Left ventricle myocardium inferior (tissue), 1 donor: ENCODE data around the gene TMCO4. TPM values are rescaled to one million over a fixed set of nuclear protein-coding genes. Genes with fewer than 3 reads are reported as not detected.
"Not testable (repeated sequence)": the region's sequence is repeated elsewhere in the genome, so short reads cannot be mapped to it uniquely, and the experiment has no call there.

Source experiments
- DNase-seq: peaks from one replicate; pipeline ENCODE4 v3.0.0-alpha.2; 2020
- H3K27ac ChIP-seq: fragments of 200-600 bp; replicated peaks from 2 replicates; pipeline ENCODE4 v1.8.0; 2021
- H3K27me3 ChIP-seq: fragments of 200-600 bp; 2 replicates; pipeline ENCODE4 v1.8.0; 2021; ENCODE audit warnings: low read depth
- H3K36me3 ChIP-seq: fragments of 200-600 bp; 2 replicates; pipeline ENCODE4 v1.8.0; 2021
- H3K4me1 ChIP-seq: fragments of 200-600 bp; 2 replicates; pipeline ENCODE4 v1.8.0; 2021
- H3K4me3 ChIP-seq: fragments of 200-600 bp; 2 replicates; pipeline ENCODE4 v1.8.0; 2021; ENCODE audit warnings: mild to moderate bottlenecking, moderate library complexity
- H3K9me3 ChIP-seq: fragments of 200-600 bp; replicated peaks from 2 replicates; pipeline ENCODE4 v1.8.0; 2021
- intact Hi-C: fragments of 100-400 bp; cut with micrococcal nuclease; formaldehyde crosslinking; loops from one replicate; pipeline ENCODE4 v1.11.0; 2022
- total RNA-seq: library from RNA; stranded (reverse); fragmentation: NEBNext Ultra II Directional; extraction: Animal tissue kit (Norgen Biotek cat#: 25700); gene quantifications from one replicate; pipeline ENCODE4 v1.2.1, GENCODE V29; 2021
- TF ChIP-seq, protein P1 (sequence below): fragments of 200-600 bp; IDR thresholded peaks from 2 replicates; pipeline ENCODE4 v1.8.0; 2021; ENCODE audit warnings: antibody characterized with exemption, mild to moderate bottlenecking, borderline replicate concordance
- donor health status: DM: no; HTN: yes; CAD: no; lungs with severe emphysema.

Gene TMCO4
- total RNA-seq, 1 donor from 2014 or later: 8.6 TPM

DNA sequence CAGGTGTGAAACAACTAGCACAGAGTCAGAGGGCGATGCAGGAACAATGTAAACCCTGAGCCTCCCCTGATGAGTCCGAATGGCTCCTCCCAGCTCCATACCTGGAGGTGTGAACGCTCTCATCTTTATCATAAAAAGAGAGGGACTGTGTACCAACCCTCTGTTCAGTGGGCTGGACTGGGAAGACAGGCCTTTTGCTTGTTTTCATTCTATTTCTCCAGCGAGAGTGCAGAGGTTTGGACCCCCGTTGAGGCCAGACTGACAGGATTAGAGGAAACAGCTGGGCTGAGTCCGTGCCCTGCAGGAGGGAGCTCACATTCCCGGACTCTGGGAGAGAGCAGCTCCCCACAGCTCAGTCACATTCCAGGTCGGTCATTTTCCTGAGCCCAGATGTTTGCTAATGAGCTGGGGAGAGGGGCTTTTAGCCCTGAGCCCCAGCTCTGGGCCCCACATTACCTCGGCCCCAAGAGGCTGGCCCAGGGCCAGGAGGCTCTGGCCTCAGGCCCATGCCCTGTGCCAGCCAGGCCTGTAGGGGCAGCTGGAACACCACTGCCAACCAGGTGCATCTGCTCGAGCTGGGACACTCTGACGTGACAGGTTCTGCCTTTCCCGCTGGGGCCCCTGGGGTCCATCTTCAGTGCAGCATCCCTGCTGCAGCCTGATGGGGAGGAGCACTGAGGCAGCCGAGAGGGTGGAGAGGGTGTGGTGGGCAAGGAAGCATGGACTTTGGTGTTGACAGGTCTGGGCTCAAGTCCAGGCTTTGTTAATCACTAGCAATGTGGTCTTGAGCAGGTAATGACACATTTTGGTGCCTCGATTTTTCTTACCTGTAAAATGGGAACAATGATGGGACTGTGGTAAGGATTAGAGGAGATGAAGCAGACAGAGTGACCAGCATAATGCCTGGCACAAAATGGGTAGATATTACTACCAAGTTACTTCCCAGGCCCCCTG is 159.1 kb downstream of the TMCO4 start:
- intact Hi-C loops: no loop called here

DNA sequence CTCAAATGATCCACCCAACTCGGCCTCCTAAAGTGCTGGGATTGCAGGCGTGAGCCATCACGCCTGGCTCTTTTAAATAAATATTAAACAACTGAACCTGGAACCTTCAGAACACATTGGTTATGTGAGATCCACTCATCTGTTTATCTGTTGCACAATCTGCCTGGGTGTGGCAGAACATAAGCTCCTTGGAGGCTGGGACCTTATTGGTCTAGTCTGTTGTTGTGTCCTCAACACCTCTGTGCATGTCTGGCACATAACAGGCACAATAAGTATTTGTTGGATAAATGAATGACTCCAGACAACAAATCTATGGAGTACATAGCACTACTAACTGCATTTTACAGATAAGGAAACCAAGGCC is 159.7 kb downstream of the TMCO4 start:
- DNase-seq: no peak
- H3K4me1 ChIP-seq: peaks cover 24% of the 10 kb centered on the region
- no peak overlapping the region for H3K27ac ChIP-seq
- no peak overlapping the region for H3K4me3 ChIP-seq
- H3K9me3 ChIP-seq: no peaks in the 10 kb centered on the region
- TF ChIP-seq, protein P1, sequence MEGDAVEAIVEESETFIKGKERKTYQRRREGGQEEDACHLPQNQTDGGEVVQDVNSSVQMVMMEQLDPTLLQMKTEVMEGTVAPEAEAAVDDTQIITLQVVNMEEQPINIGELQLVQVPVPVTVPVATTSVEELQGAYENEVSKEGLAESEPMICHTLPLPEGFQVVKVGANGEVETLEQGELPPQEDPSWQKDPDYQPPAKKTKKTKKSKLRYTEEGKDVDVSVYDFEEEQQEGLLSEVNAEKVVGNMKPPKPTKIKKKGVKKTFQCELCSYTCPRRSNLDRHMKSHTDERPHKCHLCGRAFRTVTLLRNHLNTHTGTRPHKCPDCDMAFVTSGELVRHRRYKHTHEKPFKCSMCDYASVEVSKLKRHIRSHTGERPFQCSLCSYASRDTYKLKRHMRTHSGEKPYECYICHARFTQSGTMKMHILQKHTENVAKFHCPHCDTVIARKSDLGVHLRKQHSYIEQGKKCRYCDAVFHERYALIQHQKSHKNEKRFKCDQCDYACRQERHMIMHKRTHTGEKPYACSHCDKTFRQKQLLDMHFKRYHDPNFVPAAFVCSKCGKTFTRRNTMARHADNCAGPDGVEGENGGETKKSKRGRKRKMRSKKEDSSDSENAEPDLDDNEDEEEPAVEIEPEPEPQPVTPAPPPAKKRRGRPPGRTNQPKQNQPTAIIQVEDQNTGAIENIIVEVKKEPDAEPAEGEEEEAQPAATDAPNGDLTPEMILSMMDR: no peak
- H3K27me3 ChIP-seq: peaks cover 4% of the 10 kb centered on the region
- intact Hi-C loops: no loop called here
- no peaks in the 10 kb centered on the region for H3K36me3 ChIP-seq

More for the DNA sequence above, 159.1 kb downstream of the TMCO4 start:
- H3K4me1 ChIP-seq: peaks cover 31% of the 10 kb centered on the region
- H3K27me3 ChIP-seq: peaks cover 4% of the 10 kb centered on the region
- H3K27ac ChIP-seq: no peak overlapping the region
- H3K4me3 ChIP-seq: no peak overlapping the region
- no peaks in the 10 kb centered on the region for H3K9me3 ChIP-seq
- H3K36me3 ChIP-seq: no peaks in the 10 kb centered on the region
- DNase-seq: no peak
- TF ChIP-seq, protein P1: no peak

DNA sequence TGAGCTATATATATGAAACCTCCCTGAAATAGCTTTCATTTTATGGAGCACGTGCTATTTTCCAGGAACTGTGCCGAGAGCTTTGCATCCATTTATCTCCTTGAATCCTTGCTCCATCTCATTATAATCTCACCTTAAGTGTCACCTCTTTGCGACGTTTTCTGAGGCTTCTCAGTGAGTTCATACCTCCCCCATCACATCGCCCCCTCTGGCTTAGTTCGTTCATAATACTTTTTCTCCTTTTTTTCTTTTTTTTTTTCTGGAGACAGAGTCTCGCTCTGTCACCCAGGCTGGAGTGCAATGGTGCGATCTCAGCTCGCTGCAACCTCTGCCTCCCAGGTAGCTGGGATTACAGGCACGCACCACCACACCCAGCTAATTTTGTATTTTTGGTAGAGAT is 160.5 kb downstream of the TMCO4 start:
- H3K27ac ChIP-seq, H3K4me3 ChIP-seq, intact Hi-C loops, H3K27me3 ChIP-seq, H3K36me3 ChIP-seq, DNase-seq, H3K9me3 ChIP-seq: not testable (repeated sequence)
- H3K4me1 ChIP-seq: peaks cover 18% of the 10 kb centered on the region

DNA sequence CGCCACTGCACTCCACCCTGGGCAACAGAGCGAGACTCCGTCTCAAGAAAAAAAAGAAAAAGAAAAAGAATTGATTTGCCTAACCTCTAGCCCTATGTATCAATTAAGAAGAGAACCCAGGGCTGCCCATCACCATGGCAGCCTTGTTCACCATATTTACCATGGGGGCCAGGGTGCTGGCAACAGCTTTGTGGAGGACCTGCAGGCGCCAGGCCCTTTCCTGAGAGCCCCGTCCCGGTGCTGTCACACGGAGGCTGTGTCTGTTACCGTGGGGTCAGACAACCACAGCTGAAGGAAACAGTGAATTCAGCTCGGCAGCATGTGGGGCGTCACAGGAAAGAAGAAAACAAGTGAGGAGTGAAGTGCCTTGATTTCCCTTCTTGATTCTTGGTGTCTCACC is 162.1 kb downstream of the TMCO4 start:
- Histone ChIP-seq H3K4me1 (peaks cover 6% of the 10 kb centered on the region), H3K27me3 (no peaks in the 10 kb centered on the region)

DNA sequence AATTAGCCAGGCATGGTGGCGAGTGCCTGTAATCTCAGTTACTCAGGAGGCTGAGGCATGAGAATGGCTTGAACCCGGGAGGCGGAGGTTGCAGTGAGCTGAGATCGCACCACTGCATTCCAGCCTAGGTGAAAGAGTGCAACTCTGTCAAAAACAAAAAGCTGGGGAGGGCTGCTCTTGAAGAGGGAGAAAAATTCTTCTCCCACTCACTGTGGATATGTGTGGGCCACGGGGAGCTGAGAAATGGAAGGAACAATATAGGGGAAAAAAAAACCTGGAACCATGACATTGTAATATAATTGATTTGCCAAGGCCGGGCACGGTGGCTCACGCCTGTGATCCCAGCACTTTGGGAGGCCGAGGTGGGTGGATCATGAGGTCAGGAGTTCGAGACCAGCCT is 163.0 kb downstream of the TMCO4 start:
- intact Hi-C loops, H3K36me3 ChIP-seq, H3K27me3 ChIP-seq, H3K9me3 ChIP-seq, H3K27ac ChIP-seq, H3K4me3 ChIP-seq, DNase-seq, H3K4me1 ChIP-seq: not testable (repeated sequence)

More for the DNA sequence above, 162.1 kb downstream of the TMCO4 start:
- no peaks in the 10 kb centered on the region for H3K9me3 ChIP-seq
- DNase-seq: no peak
- TF ChIP-seq, protein P1: no peak
- no peak overlapping the region for H3K4me3 ChIP-seq
- intact Hi-C loops: no loop called here
- H3K36me3 ChIP-seq: no peaks in the 10 kb centered on the region
- no peak overlapping the region for H3K27ac ChIP-seq

DNA sequence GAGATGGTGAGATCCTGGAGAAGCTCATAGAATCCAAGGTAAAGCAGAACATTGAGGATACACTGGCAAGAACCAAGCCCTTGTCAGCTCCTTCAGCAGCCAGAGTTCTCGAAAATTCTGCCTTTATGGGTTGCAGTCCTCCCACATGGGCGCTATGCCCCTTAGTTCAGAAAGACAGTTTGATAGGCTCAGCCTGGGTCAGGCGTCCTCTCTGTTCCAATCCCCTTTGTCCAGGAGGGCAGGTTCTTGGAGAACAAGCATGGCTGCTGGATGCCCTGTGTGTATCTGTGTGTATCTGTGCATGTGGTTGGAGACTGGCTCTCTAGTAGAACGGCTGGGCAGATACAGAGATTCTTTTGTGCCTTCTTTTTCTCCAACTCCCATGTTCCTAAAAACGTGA is 163.7 kb downstream of the TMCO4 start:
- no peak for DNase-seq
- Histone ChIP-seq H3K4me1 (peaks cover 6% of the 10 kb centered on the region), H3K4me3 (no peak overlapping the region), H3K27me3 (no peaks in the 10 kb centered on the region), H3K27ac (no peak overlapping the region), H3K36me3 (no peaks in the 10 kb centered on the region), H3K9me3 (no peaks in the 10 kb centered on the region)
- intact Hi-C loops: no loop called here
- TF ChIP-seq, protein P1: no peak
